Activated CD4-positive, alpha-beta T cell treated with anti-CD3 and anti-CD28 coated beads for 4 hours (primary cell): Measurements from ENCODE around the gene MOB3B.
A peak's percentile ranks its signal among the peaks of the same experiment; 100 is the strongest.

Experiments used
- DNase-seq, 2 donors: peaks; one replicate each; pipeline ENCODE4 v3.0.0-alpha.2; 2020

Gene MOB3B

GRCh38 chr9:27529316-27530278 is at the start of gene MOB3B:
MOB3B (minus strand) TSS chr9:27529814; CDS start chr9:27455550, 74,264 bp downstream.
- peak; percentile 71 to 78 for DNase-seq

- peak; percentile 98 for DNase-seq
These were observed 44.3 kb upstream of the MOB3B start for GRCh38 chr9:27573634-27574590.

GRCh38 chr9:27572918-27573633 is 43.5 kb upstream of the MOB3B start, which contains the start of gene C9orf72:
C9orf72 (minus strand) TSS chr9:27573481; CDS start chr9:27567120, 6,361 bp downstream.
- peak; percentile 88 to 91 for DNase-seq

GRCh38 chr9:27572566-27572917 is 42.9 kb upstream of the MOB3B start:
- peak; percentile 66 to 67 for DNase-seq

- no peak for DNase-seq
These were observed 42.4 kb upstream of the MOB3B start for GRCh38 chr9:27572061-27572460.

GRCh38 chr9:27571011-27571410 is 41.4 kb upstream of the MOB3B start:
- DNase-seq: no peak

GRCh38 chr9:27569406-27569805 is 39.8 kb upstream of the MOB3B start:
- no peak for DNase-seq

GRCh38 chr9:27566118-27566517 is 36.5 kb upstream of the MOB3B start:
- DNase-seq: no peak

- no peak for DNase-seq
These were observed 36.1 kb upstream of the MOB3B start for GRCh38 chr9:27565696-27566095.

- DNase-seq: no peak
These were observed 35.1 kb upstream of the MOB3B start for GRCh38 chr9:27564670-27565069.

- DNase-seq: no peak
These were observed 34.3 kb upstream of the MOB3B start for GRCh38 chr9:27563738-27564430.

- DNase-seq: no peak
These were observed 32.1 kb upstream of the MOB3B start for GRCh38 chr9:27561685-27562084.

- DNase-seq: no peak
These were observed 30.8 kb upstream of the MOB3B start for GRCh38 chr9:27560457-27560856.

- DNase-seq: no peak
These were observed 28.7 kb upstream of the MOB3B start for GRCh38 chr9:27558307-27558706.

GRCh38 chr9:27556470-27556869 is 26.9 kb upstream of the MOB3B start:
- no peak for DNase-seq

GRCh38 chr9:27554712-27555111 is 25.1 kb upstream of the MOB3B start:
- DNase-seq: no peak

GRCh38 chr9:27549196-27549755 is 19.7 kb upstream of the MOB3B start:
- no peak for DNase-seq

GRCh38 chr9:27548055-27548741 is 18.6 kb upstream of the MOB3B start:
- DNase-seq: no peak

- DNase-seq: no peak
These were observed 15.9 kb upstream of the MOB3B start for GRCh38 chr9:27545471-27545870.

GRCh38 chr9:27542508-27542907 is 12.9 kb upstream of the MOB3B start:
- no peak for DNase-seq

GRCh38 chr9:27541740-27542139 is 12.1 kb upstream of the MOB3B start:
- no peak for DNase-seq
